Measurements from ENCODE around the gene SGCD. TPM values are rescaled to one million over a fixed set of nuclear protein-coding genes. Genes with fewer than 3 reads are reported as not detected.
"Not testable (repeated sequence)": the region's sequence is repeated elsewhere in the genome, so short reads cannot be mapped to it uniquely, and the experiment has no call there.

SGCD gene
- total RNA-seq, 2 donors from 2014 or later: not detected

GRCh38 chr5:156640691-156641241 lies 313.8 kb downstream of the SGCD start:
- Mint-ChIP-seq H3K4me3 (no peak overlapping the region), H3K4me1 (no peaks in the 10 kb centered on the region), H3K27ac (no peak overlapping the region), H3K36me3 (ENCODE audit: low read depth) (no peaks in the 10 kb centered on the region), H3K27me3 (peaks cover 21% of the 10 kb centered on the region)
- DNase-seq (no peak), ATAC-seq (no peak)
- no peaks in the 10 kb centered on the region for H3K9me3 ChIP-seq (ENCODE audit: control insufficient read depth, low read length, poor library complexity, severe bottlenecking)

DNA sequence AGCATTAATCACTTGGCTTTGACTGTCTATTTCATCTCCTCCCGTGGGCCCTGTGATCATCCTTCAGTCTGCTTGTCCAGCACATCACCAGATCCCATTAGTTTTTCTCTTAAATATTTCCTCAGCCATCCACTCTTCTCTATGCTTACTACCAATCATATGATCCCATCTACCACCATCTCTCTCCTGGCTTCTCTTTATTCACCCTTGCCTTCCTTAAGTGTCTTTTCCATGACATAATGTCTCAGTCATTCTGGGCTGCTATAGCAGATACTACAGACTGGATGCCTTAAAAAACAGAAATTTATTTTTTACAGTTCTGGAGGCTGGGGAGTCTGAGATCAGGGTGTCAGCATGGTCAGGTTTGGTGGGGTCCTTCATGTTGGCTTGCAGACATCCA lies 314.7 kb downstream of the SGCD start:
- Mint-ChIP-seq H3K4me3 (no peak overlapping the region), H3K27me3 (peaks cover 29% of the 10 kb centered on the region), H3K36me3 (ENCODE audit: low read depth) (no peaks in the 10 kb centered on the region), H3K4me1 (no peaks in the 10 kb centered on the region), H3K27ac (no peak overlapping the region)
- H3K9me3 ChIP-seq (ENCODE audit: control insufficient read depth, low read length, poor library complexity, severe bottlenecking): no peaks in the 10 kb centered on the region
- DNase-seq (no peak), ATAC-seq (no peak)

DNA sequence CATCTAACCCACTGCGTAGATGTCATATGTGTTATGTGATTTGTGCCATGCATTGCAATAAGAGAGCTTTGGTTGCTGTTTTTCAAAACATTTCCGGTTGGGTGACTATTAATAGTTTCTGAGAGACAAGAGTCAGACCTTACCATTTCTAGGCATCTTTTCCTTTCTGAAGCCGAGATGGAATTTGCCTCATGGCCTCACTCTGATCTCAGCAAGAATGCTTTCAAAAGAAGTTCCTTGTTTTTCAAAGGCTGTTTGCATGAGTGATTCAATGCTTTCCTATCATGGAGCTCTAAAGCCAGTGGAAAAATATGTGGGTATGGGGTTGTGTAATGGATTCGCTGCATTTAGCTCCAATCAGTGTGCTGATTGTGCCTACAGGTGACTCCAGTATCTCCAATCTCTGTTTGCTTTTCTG lies 320.1 kb downstream of the SGCD start:
- Mint-ChIP-seq H3K27me3 (peaks cover 45% of the 10 kb centered on the region), H3K4me3 (no peak overlapping the region), H3K27ac (no peak overlapping the region), H3K36me3 (ENCODE audit: low read depth) (no peaks in the 10 kb centered on the region), H3K4me1 (no peaks in the 10 kb centered on the region)
- no peaks in the 10 kb centered on the region for H3K9me3 ChIP-seq (ENCODE audit: control insufficient read depth, low read length, poor library complexity, severe bottlenecking)
- DNase-seq: no peak
- ATAC-seq: no peak

DNA sequence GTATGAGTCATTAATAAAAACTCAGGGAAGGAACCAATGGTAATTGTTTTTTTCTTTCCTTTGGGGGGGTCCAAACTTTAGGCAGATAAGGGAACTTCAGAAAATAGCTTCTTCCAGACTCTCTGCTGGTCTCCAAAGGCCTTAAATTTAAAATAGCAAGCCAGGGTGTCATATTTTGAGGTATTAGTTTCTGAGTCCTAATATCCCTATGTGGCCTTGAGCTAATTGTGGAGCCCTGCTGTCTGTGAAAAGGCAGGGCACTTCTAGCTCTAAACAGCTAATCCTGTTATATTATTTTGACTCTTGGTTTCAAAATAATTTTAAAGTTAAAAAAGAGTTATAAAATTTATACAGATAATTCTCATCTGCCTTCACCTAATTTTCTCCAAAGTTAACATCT lies 327.5 kb downstream of the SGCD start:
- no peak for DNase-seq
- no peaks in the 10 kb centered on the region for H3K36me3 Mint-ChIP-seq (ENCODE audit: low read depth)
- no peaks in the 10 kb centered on the region for H3K9me3 ChIP-seq (ENCODE audit: control insufficient read depth, low read length, poor library complexity, severe bottlenecking)
- H3K4me3 Mint-ChIP-seq: no peak overlapping the region
- ATAC-seq: no peak
- H3K27ac Mint-ChIP-seq: no peak overlapping the region
- no peaks in the 10 kb centered on the region for H3K4me1 Mint-ChIP-seq
- H3K27me3 Mint-ChIP-seq: peaks cover 32% of the 10 kb centered on the region

DNA sequence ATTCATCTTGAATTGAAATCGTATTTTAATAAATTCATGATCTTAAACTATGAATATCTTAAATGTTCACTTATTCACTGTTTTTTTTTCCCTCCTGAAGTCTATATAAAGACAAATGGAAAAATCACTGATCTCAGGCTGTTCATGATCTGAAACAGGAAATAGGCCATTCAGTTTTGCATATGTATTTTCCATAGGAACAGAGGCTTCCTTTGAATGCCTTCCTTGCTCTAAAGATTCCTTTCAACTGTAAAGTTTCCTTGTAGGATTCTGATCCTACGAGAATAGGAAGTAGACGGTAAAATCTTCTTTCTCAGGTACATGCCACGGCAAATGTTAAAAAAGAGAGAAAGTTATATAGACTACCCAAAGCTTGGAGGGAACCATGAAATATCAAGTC lies 328.8 kb downstream of the SGCD start:
- H3K4me3 Mint-ChIP-seq: no peak overlapping the region
- H3K27me3 Mint-ChIP-seq: peaks cover 32% of the 10 kb centered on the region
- H3K9me3 ChIP-seq (ENCODE audit: control insufficient read depth, low read length, poor library complexity, severe bottlenecking): no peaks in the 10 kb centered on the region
- no peaks in the 10 kb centered on the region for H3K4me1 Mint-ChIP-seq
- H3K27ac Mint-ChIP-seq: no peak overlapping the region
- H3K36me3 Mint-ChIP-seq (ENCODE audit: low read depth): no peaks in the 10 kb centered on the region
- no peak for DNase-seq
- ATAC-seq: no peak

DNA sequence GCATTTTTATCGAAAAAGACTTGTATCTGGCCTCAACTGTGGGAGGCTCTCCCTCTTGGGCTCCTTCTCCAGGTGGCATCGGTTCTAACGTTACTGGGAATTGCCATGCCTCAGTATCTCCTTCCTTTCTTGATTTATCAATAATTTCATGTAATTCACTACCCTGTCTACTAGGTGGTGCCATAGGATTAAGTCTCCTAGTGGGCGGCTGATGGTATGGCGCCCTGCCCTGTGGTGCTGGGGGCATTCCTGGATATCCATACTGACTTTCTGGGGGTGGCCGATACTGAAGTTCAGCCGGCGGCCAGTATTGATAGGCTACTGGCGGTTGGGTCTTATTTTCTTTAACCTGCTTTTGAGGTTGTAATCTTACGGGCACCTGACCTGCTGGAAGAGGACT lies 337.9 kb downstream of the SGCD start:
- not testable (repeated sequence) for DNase-seq; H3K4me1 Mint-ChIP-seq; H3K4me3 Mint-ChIP-seq; ATAC-seq; H3K27ac Mint-ChIP-seq; H3K36me3 Mint-ChIP-seq (ENCODE audit: low read depth); H3K27me3 Mint-ChIP-seq; H3K9me3 ChIP-seq (ENCODE audit: control insufficient read depth, low read length, poor library complexity, severe bottlenecking)

- H3K4me1 Mint-ChIP-seq; H3K9me3 ChIP-seq (ENCODE audit: control insufficient read depth, low read length, poor library complexity, severe bottlenecking); H3K27me3 Mint-ChIP-seq; DNase-seq; H3K4me3 Mint-ChIP-seq; H3K36me3 Mint-ChIP-seq (ENCODE audit: low read depth); ATAC-seq; H3K27ac Mint-ChIP-seq: not testable (repeated sequence)
These were observed 339.7 kb downstream of the SGCD start for GRCh38 chr5:156666686-156667085.

GRCh38 chr5:156667616-156668015 lies 340.7 kb downstream of the SGCD start:
- DNase-seq (no peak), ATAC-seq (no peak)
- H3K4me1 Mint-ChIP-seq: no peaks in the 10 kb centered on the region
- no peaks in the 10 kb centered on the region for H3K36me3 Mint-ChIP-seq (ENCODE audit: low read depth)
- H3K27me3 Mint-ChIP-seq: no peaks in the 10 kb centered on the region
- H3K9me3 ChIP-seq (ENCODE audit: control insufficient read depth, low read length, poor library complexity, severe bottlenecking): no peaks in the 10 kb centered on the region
- H3K27ac Mint-ChIP-seq: no peak overlapping the region
- no peak overlapping the region for H3K4me3 Mint-ChIP-seq

GRCh38 chr5:156669416-156669815 lies 342.5 kb downstream of the SGCD start:
- Mint-ChIP-seq H3K4me3 (no peak overlapping the region), H3K4me1 (no peaks in the 10 kb centered on the region), H3K27me3 (peaks cover 11% of the 10 kb centered on the region), H3K27ac (no peak overlapping the region), H3K36me3 (ENCODE audit: low read depth) (no peaks in the 10 kb centered on the region)
- DNase-seq: no peak
- no peak for ATAC-seq
- no peaks in the 10 kb centered on the region for H3K9me3 ChIP-seq (ENCODE audit: control insufficient read depth, low read length, poor library complexity, severe bottlenecking)

DNA sequence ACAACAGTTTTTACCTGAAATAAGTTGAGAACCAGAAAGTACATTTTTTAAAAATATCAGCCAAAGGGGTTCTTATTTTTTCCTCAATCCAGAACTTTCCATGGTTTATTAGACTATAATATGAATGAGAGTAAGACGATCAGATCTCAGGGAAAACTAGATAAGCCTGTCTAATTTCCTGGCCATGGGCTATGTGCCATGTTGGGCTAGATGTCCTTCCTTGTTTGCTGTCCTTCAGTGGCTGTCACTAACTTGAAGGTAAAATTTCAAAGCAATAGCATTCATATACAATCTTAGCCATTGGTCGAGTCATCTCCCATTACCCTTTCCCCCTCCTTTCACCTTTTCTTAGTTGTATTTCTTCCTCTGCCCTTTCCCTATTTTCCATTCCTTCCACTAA lies 343.7 kb downstream of the SGCD start:
- no peaks in the 10 kb centered on the region for H3K4me1 Mint-ChIP-seq
- DNase-seq (no peak), ATAC-seq (no peak)
- H3K4me3 Mint-ChIP-seq: no peak overlapping the region
- H3K36me3 Mint-ChIP-seq (ENCODE audit: low read depth): no peaks in the 10 kb centered on the region
- no peak overlapping the region for H3K27ac Mint-ChIP-seq
- H3K27me3 Mint-ChIP-seq: peaks cover 12% of the 10 kb centered on the region
- no peaks in the 10 kb centered on the region for H3K9me3 ChIP-seq (ENCODE audit: control insufficient read depth, low read length, poor library complexity, severe bottlenecking)

- H3K9me3 ChIP-seq (ENCODE audit: control insufficient read depth, low read length, poor library complexity, severe bottlenecking): no peaks in the 10 kb centered on the region
- Mint-ChIP-seq H3K36me3 (ENCODE audit: low read depth) (no peaks in the 10 kb centered on the region), H3K4me3 (no peak overlapping the region), H3K27ac (no peak overlapping the region), H3K27me3 (peaks cover 24% of the 10 kb centered on the region), H3K4me1 (no peaks in the 10 kb centered on the region)
- no peak for DNase-seq
- ATAC-seq: no peak
These were observed 348.4 kb downstream of the SGCD start for GRCh38 chr5:156675395-156675794.

- Mint-ChIP-seq H3K27ac (no peak overlapping the region), H3K4me1 (no peaks in the 10 kb centered on the region)
- DNase-seq: no peak
These were observed 351.0 kb downstream of the SGCD start for GRCh38 chr5:156677963-156678362.

DNA sequence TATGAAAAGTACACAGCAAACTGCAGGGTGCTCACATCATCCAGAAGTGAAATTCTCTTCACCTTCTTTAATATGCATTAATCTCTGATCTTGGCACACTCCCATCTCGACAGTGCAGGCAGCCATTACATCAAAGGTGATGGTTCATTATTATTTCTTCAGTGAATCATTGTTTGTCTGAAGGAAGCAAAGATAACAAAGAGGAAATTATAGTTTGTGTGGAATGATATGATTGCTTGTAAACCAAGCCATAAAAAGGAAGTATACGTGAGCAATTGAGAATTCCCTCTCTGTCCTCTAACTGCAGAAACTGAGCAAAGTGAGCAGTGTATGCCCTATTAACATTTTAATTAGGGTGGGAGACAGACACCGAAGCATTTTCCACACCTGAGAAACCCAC lies 351.5 kb downstream of the SGCD start:
- Mint-ChIP-seq H3K4me1 (no peaks in the 10 kb centered on the region), H3K36me3 (ENCODE audit: low read depth) (no peaks in the 10 kb centered on the region), H3K27ac (no peak overlapping the region), H3K4me3 (no peak overlapping the region), H3K27me3 (peaks cover 46% of the 10 kb centered on the region)
- DNase-seq (no peak), ATAC-seq (no peak)
- no peaks in the 10 kb centered on the region for H3K9me3 ChIP-seq (ENCODE audit: control insufficient read depth, low read length, poor library complexity, severe bottlenecking)

More at GRCh38 chr5:156677963-156678362, 351.0 kb downstream of the SGCD start:
- no peak for ATAC-seq
- Mint-ChIP-seq H3K27me3 (peaks cover 43% of the 10 kb centered on the region), H3K36me3 (ENCODE audit: low read depth) (no peaks in the 10 kb centered on the region), H3K4me3 (no peak overlapping the region)
- H3K9me3 ChIP-seq (ENCODE audit: control insufficient read depth, low read length, poor library complexity, severe bottlenecking): no peaks in the 10 kb centered on the region

DNA sequence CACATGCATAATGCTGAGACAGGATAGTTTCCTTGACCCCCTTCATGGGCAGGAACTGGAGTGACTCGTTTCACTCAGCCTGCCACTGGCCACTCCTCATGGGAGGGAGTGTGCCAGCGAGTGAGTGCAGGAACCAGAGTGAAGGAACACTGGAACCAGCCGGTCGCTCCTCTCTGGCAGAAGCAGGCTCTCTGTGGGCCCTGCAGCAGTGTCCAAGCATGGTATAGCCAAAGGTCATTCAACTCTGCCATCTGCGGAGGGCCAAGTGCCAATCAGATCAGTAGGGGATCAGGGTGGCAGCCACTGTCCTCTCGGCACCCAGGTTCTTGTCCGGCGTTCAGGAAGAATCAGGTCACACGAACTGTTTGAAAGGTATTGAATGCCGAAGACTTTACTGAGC lies 353.9 kb downstream of the SGCD start:
- ATAC-seq: no peak
- no peak for DNase-seq
- H3K27me3 Mint-ChIP-seq: peaks cover 50% of the 10 kb centered on the region
- H3K36me3 Mint-ChIP-seq (ENCODE audit: low read depth): no peaks in the 10 kb centered on the region
- H3K9me3 ChIP-seq (ENCODE audit: control insufficient read depth, low read length, poor library complexity, severe bottlenecking): no peaks in the 10 kb centered on the region
- H3K27ac Mint-ChIP-seq: no peak overlapping the region
- no peak overlapping the region for H3K4me3 Mint-ChIP-seq
- no peaks in the 10 kb centered on the region for H3K4me1 Mint-ChIP-seq
